HepG2 (cell line): ENCODE data around the gene SCFD1.

ENCODE experiments used
- ATAD3A ChIP-seq: sonication (generic); formaldehyde crosslinking; IDR thresholded peaks from 2 replicates; pipeline ENCODE4 v1.4.0; 2020; ENCODE audit warnings: missing genetic modification reagents
- CREB1 ChIP-seq, 2 experiments: fragments of 450-650 bp in 1 of 2; IDR thresholded peaks; 2 replicates each; pipeline ENCODE4 v1.6.1; 2016 to 2017; ENCODE audit warnings: control low read depth in 1 of 2, mild to moderate bottlenecking in 1 of 2, missing compliant biosample characterization in 1 of 2, missing genetic modification characterization in 1 of 2
- CTCF ChIP-seq: sonication (generic); formaldehyde crosslinking; IDR thresholded peaks from 2 replicates; pipeline ENCODE4 v1.5.0; 2020; ENCODE audit warnings: mild to moderate bottlenecking, missing genetic modification reagents, moderate library complexity
- HDAC2 ChIP-seq: sonication (generic); formaldehyde crosslinking; IDR thresholded peaks from 2 replicates; pipeline ENCODE4 v1.4.0; 2020; ENCODE audit warnings: missing genetic modification reagents
- NR2C2 ChIP-seq: sonication (generic); formaldehyde crosslinking; IDR thresholded peaks from 2 replicates; pipeline ENCODE4 v1.4.0; 2020; ENCODE audit warnings: missing genetic modification reagents, mild to moderate bottlenecking, moderate library complexity, borderline replicate concordance
- RAD21 ChIP-seq: fragments of 450-650 bp; formaldehyde crosslinking; IDR thresholded peaks from 2 replicates; pipeline ENCODE4 v1.5.0; 2020; ENCODE audit warnings: mild to moderate bottlenecking
- SRF ChIP-seq: IDR thresholded peaks from 2 replicates; pipeline ENCODE4 v1.6.1; 2011; ENCODE audit warnings: mild to moderate bottlenecking, low read depth, low read length, moderate library complexity
- SRSF1 ChIP-seq: fragments of 200-400 bp; formaldehyde crosslinking; optimal IDR thresholded peaks from 2 replicates; pipeline ENCODE3; 2017; ENCODE audit warnings: mild to moderate bottlenecking, low read depth, low read length, moderate library complexity
- ZNF670 ChIP-seq: sonication (generic); formaldehyde crosslinking; IDR thresholded peaks from 2 replicates; pipeline ENCODE4 v1.8.0; 2022; ENCODE audit warnings: mild to moderate bottlenecking, missing genetic modification reagents, borderline replicate concordance
- TF ChIP-seq, protein P1 (sequence below): sonication (generic); formaldehyde crosslinking; IDR thresholded peaks from 2 replicates; pipeline ENCODE4 v1.5.1; 2020; ENCODE audit warnings: missing genetic modification reagents, mild to moderate bottlenecking, borderline replicate concordance

DNA sequence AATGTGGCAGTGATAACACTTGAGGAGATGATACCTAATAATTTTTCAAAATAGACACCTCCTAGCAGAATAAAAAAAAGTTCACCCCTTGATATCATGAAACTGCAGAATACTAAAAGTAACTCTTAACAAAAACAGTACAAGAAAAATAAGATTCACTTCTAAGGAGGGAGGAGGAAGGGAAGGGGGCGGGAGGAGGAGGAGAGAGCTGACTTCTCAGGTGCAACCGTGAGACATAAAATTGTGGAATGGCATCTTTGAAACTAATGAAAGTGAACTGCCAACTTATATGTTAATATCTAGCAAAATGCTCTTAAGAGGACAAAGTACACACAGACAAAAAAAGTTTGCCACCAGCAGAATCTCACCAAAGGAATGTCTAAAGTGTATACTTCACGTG is 115.8 kb downstream of the SCFD1 start:
- TF ChIP-seq RAD21 (CRISPR knock-in tag) = no peak
- TF ChIP-seq ZNF670 = no peak
- TF ChIP-seq ATAD3A (CRISPR knock-in tag) = no peak
- no peak for TF ChIP-seq SRF
- TF ChIP-seq, protein P1, sequence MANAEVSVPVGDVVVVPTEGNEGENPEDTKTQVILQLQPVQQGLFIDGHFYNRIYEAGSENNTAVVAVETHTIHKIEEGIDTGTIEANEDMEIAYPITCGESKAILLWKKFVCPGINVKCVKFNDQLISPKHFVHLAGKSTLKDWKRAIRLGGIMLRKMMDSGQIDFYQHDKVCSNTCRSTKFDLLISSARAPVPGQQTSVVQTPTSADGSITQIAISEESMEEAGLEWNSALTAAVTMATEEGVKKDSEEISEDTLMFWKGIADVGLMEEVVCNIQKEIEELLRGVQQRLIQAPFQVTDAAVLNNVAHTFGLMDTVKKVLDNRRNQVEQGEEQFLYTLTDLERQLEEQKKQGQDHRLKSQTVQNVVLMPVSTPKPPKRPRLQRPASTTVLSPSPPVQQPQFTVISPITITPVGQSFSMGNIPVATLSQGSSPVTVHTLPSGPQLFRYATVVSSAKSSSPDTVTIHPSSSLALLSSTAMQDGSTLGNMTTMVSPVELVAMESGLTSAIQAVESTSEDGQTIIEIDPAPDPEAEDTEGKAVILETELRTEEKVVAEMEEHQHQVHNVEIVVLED (CRISPR knock-in tag) = no peak
- TF ChIP-seq CREB1 (IDR thresholded peaks at IDR 0.05) = no peak
- no peak for TF ChIP-seq CREB1 (CRISPR knock-in tag; IDR thresholded peaks at IDR 0.05)
- TF ChIP-seq SRSF1 = no peak
- no peak for TF ChIP-seq HDAC2 (CRISPR knock-in tag)
- no peak for TF ChIP-seq NR2C2 (CRISPR knock-in tag)
- no peak for TF ChIP-seq CTCF (CRISPR knock-in tag)
